Erythroblast (primary cell): ENCODE data around the gene RCOR3.
A peak's percentile ranks its signal among the peaks of the same experiment; 100 is the strongest.
"Not testable (repeated sequence)": the region's sequence is repeated elsewhere in the genome, so short reads cannot be mapped to it uniquely, and the experiment has no call there.

ENCODE experiments used
- DNase-seq, 2 experiments: peaks; one replicate each; lab custom pipeline; 2025; lab: John Stamatoyannopoulos, UW
- GATA1 ChIP-seq: IDR thresholded peaks from 2 replicates; pipeline ENCODE4 v1.6.1; 2011; ENCODE audit warnings: low read depth, mild to moderate bottlenecking, control low read depth, low read length, moderate library complexity
- POLR2A ChIP-seq: IDR thresholded peaks from 2 replicates; pipeline ENCODE4 v1.6.1; 2011; ENCODE audit warnings: mild to moderate bottlenecking, low read length

The RCOR3 gene

GRCh38 chr1:211247921-211248320, 11.2 kb upstream of the RCOR3 start:
- TF ChIP-seq GATA1 (no peak), POLR2A (no peak)
- DNase-seq = peak; percentile 9 to 14

- not testable (repeated sequence) for DNase-seq
These were observed 9.6 kb upstream of the RCOR3 start for GRCh38 chr1:211249611-211250010.

GRCh38 chr1:211257826-211258225, 1.3 kb upstream of the RCOR3 start:
- no peak for DNase-seq
- no peak for TF ChIP-seq GATA1
- no peak for TF ChIP-seq POLR2A

GRCh38 chr1:211258310-211258755, 833 bp upstream of the RCOR3 start:
- DNase-seq = peak; percentile 89
- no peak for TF ChIP-seq POLR2A

GRCh38 chr1:211259638-211260126, 516 bp downstream of the RCOR3 start:
- peak in 1 of 2 experiments; percentile 86 for DNase-seq

GRCh38 chr1:211260141-211261107, 1.3 kb downstream of the RCOR3 start:
- TF ChIP-seq POLR2A = peak; percentile 51
- no peak for TF ChIP-seq GATA1
- peak; percentile 77 to 79 for DNase-seq

More at GRCh38 chr1:211259638-211260126, 516 bp downstream of the RCOR3 start:
- no peak for TF ChIP-seq POLR2A
- no peak for TF ChIP-seq GATA1

- no peak for DNase-seq
- TF ChIP-seq GATA1 (no peak), POLR2A (no peak)
These were observed 2.1 kb downstream of the RCOR3 start for GRCh38 chr1:211261229-211261628.

GRCh38 chr1:211263022-211263421, 3.9 kb downstream of the RCOR3 start:
- not testable (repeated sequence) for DNase-seq

GRCh38 chr1:211267204-211267857, 8.2 kb downstream of the RCOR3 start:
- no peak for DNase-seq
- TF ChIP-seq POLR2A = no peak

- no peak for DNase-seq
- no peak for TF ChIP-seq GATA1
- no peak for TF ChIP-seq POLR2A
These were observed 20.2 kb downstream of the RCOR3 start for GRCh38 chr1:211279340-211279739.

- DNase-seq = no peak
- TF ChIP-seq POLR2A (no peak), GATA1 (no peak)
These were observed 21.7 kb downstream of the RCOR3 start for GRCh38 chr1:211280910-211281309.

- TF ChIP-seq POLR2A (no peak), GATA1 (no peak)
- no peak for DNase-seq
These were observed 22.3 kb downstream of the RCOR3 start for GRCh38 chr1:211281320-211282022.

GRCh38 chr1:211282023-211282373, 22.8 kb downstream of the RCOR3 start:
- TF ChIP-seq POLR2A (no peak), GATA1 (no peak)
- no peak for DNase-seq

- no peak for TF ChIP-seq GATA1
- TF ChIP-seq POLR2A = no peak
- DNase-seq = no peak
These were observed 26.0 kb downstream of the RCOR3 start for GRCh38 chr1:211285196-211285595.
